G401.6 (cell line): ENCODE results near the gene TNIK.
"Not testable (repeated sequence)": the region's sequence is repeated elsewhere in the genome, so short reads cannot be mapped to it uniquely, and the experiment has no call there.

Experiments
- FAIRE-seq: peaks from 2 replicates; lab custom pipeline; 2012; peaks lifted over from hg19 to GRCh38; lab: Jason Lieb, UNC

TNIK gene

GRCh38 chr3:171383206-171384018 lies 76.8 kb downstream of the TNIK start:
- no peak for FAIRE-seq

DNA sequence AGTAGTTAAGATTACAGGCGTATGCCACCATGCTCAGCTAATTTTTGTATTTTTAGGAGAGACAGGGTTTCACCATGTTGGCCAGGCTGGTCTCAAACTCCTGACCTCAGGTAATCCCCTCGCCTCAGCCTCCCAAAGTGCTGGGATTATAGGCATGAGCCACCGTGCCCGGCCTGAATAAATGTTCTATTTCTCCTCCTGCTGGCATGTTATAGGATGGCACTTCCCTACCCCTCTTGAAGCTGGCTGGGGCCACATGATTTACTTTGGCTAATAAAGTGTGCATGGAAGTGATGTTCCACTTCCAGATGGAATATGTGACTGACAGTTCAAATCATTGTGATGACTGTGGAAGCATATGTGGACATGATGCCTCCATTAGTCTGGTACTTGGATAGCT lies 77.9 kb downstream of the TNIK start:
- not testable (repeated sequence) for FAIRE-seq

GRCh38 chr3:171380711-171381425 lies 79.3 kb downstream of the TNIK start:
- FAIRE-seq = no peak

- FAIRE-seq = no peak
Observed at GRCh38 chr3:171379961-171380483, 80.2 kb downstream of the TNIK start.

DNA sequence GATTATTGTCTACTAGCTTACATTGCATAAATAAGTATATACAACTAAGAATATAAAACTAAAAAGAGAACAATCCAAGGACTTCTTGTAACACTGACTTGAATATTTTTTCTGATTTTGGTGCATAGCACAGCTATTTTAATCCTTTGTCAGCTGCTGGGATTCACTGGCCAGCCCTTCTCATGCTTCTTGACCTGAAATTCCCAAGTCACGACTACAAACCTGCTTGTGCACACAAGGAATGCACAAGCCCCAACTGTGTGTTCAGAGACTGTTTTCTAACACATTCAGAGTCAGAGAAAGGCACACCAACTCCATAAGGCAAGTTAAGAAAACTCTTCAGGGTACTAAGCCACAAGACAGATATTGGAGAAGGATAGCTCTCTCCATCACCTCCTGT lies 80.9 kb downstream of the TNIK start:
- FAIRE-seq = no peak

GRCh38 chr3:171378586-171378985 lies 81.6 kb downstream of the TNIK start:
- no peak for FAIRE-seq

GRCh38 chr3:171377859-171378258 lies 82.3 kb downstream of the TNIK start:
- no peak for FAIRE-seq

DNA sequence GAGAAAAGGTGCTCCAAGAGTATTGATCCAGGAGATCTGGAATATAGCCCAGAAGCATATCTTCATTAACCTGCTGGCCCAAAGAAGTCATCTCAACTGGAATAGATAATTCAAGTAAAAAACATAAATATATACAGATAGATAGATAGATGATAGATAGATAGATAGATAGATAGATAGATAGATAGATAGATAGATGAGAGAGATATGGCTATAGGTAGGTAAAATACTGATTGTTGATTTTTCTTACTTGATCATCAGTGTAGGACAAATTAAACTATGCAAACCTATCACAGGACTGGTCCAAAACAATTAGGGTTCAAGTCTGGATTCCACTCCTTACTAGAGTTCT lies 83.6 kb downstream of the TNIK start:
- FAIRE-seq = no peak

- no peak for FAIRE-seq
Observed at GRCh38 chr3:171375666-171376595, 84.3 kb downstream of the TNIK start.

- FAIRE-seq = no peak
Observed at GRCh38 chr3:171374661-171375285, 85.4 kb downstream of the TNIK start.

DNA sequence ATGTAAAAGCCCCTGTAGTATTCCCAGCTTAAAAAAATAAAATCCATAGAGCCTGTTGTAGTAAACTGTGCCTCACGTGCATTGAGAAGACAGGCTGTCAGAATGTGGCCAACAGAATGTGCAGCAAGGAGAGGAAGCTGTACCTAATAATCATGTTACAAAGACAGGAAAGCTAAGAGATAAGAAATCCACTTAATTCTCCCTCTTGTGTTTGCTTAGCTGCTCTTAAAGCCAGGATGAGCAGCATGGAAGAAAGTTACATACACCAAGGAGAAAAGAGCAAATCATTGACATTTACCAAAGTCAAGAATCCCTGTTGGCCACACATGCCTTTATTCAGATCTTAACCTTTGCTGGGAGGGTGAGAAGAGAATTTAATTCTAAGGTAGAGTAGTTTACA lies 85.9 kb downstream of the TNIK start:
- FAIRE-seq = no peak

DNA sequence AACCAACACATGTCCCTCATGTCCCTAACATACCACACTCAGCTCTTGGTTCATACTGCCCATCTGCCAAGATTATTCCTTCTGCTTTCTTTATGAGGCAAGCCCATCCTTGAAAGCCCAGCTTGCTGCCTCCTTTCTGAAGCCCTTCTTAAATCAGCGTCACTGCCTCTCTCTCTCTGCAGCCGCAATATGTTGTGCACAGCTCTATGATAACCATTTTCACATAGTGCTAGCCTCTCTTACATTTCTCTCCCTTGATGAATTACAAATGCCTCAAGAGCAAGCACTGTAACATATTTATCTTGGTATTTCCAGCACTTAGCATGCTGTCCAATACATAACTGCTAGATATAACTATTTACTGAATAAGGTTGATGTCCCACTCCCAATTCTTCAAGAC lies 86.5 kb downstream of the TNIK start:
- no peak for FAIRE-seq

DNA sequence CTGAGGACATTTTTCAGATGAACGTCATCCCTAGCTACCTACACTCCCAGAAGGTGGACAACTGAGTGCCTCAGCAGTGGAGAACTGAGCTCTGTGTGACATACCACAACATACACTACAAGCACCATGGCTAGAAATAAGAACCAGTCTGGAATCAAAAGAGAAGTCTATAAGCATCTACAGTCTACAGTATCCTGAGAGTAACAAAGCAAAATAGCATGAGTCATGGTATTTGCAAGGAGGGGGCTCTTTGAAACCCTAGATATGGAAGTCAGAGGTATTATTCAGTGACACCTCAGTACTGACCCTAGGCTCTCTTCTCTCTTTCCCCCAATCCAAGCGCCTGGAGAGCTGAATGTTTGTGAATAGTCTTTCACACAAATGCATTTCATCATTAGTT lies 87.5 kb downstream of the TNIK start:
- FAIRE-seq = no peak

DNA sequence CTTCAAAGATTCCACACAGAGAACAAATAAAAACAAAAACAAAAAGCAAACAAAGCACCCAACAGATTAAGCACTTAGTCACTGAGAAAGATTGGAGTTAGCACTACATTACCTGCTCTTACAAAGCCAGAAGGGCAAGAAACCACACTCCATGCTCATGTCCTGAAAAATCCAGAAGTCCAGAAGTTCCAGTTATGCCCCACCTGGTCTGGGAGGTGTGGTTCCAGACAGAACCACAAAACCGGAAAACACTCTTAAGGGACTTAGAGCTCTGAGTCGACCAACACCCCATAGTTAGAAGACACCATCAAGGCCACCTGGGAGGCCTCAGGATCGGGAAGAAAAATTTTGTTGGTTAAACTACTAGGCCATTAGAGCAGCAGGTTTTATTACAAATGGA lies 88.9 kb downstream of the TNIK start:
- FAIRE-seq = no peak

- no peak for FAIRE-seq
Observed at GRCh38 chr3:171369156-171369555, 91.0 kb downstream of the TNIK start.

DNA sequence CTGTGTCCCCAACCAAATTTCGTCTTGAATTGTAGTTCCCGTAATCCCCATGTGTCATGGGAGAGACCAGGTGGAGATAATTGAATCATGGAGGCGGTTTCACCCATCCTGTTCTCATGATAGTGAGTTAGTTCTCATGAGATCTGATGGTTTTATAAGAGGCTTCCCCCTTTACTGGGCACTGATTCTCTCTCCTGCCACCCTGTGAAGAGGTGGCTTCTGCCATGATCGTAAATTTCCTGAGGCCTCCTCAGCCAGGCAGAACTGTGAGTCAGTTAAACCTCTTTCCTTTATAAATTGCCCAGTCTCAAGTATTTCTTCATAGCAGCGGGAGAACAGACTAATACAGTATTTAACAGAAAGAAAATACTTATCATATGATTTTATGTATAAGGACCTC lies 93.5 kb downstream of the TNIK start:
- not testable (repeated sequence) for FAIRE-seq

DNA sequence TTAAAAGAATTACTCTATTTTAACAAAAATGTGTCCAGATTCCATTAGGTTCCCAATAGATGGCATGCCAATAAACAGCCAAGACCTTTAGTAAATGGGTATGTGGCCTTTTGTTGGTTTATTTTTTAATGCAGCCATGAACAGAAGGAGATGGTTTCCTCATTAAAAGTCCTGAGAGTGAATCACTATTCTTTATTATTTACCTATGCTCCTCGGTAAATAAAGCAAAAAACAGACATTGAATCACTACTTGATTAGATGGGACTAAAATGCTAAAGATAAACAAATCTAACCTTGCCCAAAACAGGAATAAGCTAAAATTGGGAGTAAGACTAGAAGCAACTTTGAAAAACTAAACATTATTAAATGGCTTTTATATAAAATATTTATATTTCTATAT lies 94.2 kb downstream of the TNIK start:
- FAIRE-seq = no peak

GRCh38 chr3:171365489-171365888 lies 94.7 kb downstream of the TNIK start:
- no peak for FAIRE-seq

- no peak for FAIRE-seq
Observed at GRCh38 chr3:171364500-171364899, 95.7 kb downstream of the TNIK start.

GRCh38 chr3:171363202-171363601 lies 97.0 kb downstream of the TNIK start:
- FAIRE-seq = no peak

DNA sequence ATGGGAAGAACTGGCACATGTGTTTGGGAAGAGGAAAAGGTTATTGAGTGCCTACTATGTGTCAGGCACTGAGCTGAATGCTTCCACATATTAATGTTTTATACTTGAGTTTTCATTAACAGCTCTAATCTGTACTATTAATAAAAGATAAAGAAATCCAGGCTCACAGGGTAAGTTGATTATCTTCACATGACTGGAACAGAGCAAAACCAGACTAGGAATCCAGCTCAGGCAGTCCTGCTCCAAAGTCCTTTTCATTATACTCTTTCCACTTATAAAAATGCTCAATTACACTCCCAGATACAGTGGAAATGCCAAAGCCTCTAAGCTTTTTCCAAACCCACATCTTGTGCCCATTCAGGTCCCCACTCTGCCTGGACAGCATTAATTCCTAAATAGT lies 97.6 kb downstream of the TNIK start:
- no peak for FAIRE-seq

DNA sequence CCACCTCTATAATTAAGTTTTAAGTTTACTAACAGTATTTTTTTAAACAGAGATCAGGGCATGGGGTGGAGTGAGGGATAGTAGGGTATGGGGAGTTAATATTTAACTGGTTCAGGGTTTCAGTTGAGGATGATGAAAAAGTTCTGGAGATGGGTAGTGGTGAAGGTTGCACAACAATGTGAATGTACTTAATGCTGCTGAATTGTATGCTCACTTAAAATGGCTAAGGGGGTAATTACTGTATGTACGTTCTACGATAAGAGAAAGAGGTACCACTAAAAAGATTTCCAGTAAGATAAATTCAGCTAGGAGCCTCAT lies 101.4 kb downstream of the TNIK start:
- FAIRE-seq = no peak
